GM04504 (cell line): ENCODE measurements around the gene TIMM9.
A peak's percentile ranks its signal among the peaks of the same experiment; 100 is the strongest.
"Not testable (repeated sequence)": the region's sequence is repeated elsewhere in the genome, so short reads cannot be mapped to it uniquely, and the experiment has no call there.

ENCODE experiments used
- DNase-seq: peaks from one replicate; pipeline ENCODE4 v3.0.0-alpha.2; 2012; ENCODE audit warnings: low read depth

Gene TIMM9

GRCh38 chr14:58427281-58428117, at the start of gene TIMM9, which contains the start of gene KIAA0586:
Gene TIMM9 (minus strand): TSS chr14:58427531. CDS start chr14:58411945, 15,586 bp downstream.
Gene KIAA0586 (plus strand): TSS chr14:58427719. CDS start chr14:58428265, 546 bp downstream.
- peak; percentile 97 for DNase-seq

DNA sequence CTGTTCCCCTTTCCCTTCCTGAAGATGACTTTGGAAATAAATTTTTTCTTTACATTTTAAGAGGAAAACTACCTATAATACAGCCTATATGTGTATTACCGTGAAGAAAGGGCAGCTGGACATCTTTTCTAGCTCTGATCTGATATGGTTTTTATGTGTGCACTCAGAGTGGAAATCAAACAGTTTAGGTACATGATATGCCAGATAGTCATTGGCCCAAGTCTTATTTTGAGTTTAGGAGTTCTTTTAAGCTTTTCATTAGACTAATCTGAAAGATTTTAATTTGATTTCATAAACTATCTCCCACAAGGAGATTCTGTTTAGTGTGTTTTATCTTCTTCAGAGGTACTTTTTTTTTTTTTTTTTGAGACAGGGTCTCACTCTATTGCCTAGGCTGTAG, 49.0 kb upstream of the TIMM9 start:
- DNase-seq, result no peak

DNA sequence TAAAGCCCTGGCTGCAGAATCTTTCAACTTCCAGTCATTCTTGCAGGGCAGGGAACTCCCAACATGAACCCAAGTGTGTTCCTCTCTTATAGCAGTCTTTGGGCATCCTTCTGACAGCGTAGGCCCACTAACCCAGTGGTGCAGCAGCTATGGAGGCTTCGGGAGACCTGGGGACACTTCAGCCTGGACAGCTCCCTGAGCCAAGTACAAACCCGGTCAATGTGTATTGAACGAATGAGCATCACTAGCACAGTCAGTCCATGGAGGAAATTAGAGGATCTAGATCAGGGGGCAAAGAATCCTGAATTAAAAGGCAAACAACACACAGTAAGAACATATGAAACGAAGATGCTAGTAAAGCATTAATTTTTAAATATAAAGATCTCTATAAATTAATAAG, 42.0 kb upstream of the TIMM9 start:
- no peak for DNase-seq

DNA sequence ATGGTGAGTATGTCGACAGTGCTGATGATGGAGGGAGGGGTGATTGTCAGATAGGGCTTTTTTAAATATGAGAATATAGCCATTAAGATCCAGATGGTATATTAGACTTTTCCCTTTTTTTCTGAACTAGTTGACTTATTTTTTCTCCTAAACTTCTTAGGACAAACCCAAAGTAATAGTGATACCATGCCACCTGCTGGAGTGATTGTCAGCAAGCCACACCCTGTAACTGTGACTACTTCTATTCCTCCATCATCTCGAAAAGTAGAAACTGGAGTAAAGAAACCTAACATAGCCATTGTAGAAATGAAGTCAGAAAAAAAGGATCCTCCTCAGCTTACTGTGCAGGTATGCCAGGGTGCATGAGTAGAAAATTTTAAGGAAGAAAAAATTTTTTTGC, 40.2 kb upstream of the TIMM9 start:
- no peak for DNase-seq

GRCh38 chr14:58466459-58466858, 39.1 kb upstream of the TIMM9 start:
- DNase-seq, result no peak

- DNase-seq, result no peak
These were observed 38.1 kb upstream of the TIMM9 start for GRCh38 chr14:58465421-58465820.

DNA sequence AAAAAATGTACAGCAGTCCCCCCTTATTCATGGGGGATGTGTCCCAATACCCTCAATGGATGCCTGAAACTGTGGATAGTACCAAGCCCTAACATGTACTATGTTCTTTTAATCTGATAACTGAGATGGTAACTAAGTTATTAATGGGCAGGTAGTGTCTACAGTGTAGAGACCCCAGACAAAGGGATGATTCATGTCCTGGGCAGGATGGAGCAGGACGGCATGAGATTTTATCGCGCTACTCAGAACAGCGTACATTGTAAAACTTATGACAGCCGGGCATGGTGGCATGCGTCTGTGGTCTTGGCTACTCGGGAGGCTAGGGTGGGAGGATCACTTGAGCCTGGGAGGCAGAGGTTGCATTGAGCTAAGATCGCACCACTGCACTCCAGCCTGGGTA, 37.3 kb upstream of the TIMM9 start:
- DNase-seq, result no peak

DNA sequence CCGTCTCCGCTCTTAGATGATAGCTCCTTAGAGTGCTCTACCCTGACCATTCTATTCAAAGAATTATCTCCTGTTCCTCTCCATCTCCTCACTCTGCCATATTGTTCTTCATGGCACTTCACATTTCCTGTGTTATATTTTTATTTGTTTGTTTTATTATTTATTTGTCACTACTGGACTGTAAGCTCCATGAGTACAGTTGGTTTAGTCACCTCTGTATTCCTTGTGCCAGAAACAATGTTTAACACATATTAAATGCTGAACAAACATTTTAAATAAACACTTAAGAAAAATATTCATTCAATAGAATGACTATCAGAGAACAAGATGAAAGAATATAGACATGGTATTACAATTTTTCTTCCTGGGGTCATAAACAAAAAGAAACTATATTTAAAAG, 35.8 kb upstream of the TIMM9 start:
- DNase-seq, result no peak

DNA sequence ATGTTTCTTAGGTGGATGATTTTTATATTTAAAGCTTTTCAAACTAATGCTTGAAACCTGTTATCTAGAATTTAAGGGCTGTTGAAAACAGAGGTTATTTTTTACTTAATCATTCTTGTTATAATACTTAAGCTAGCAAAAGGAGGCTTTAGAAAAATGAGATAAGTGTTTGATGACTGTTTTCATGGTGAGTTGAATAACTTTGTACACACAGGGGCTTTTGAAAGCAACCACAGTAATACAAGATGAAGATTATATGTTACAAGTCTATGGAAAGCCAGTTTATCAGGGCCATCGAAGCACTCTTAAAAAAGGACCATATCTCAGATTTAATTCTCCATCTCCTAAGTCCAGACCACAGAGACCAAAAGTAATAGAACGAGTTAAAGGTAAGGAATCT, 33.4 kb upstream of the TIMM9 start:
- no peak for DNase-seq

DNA sequence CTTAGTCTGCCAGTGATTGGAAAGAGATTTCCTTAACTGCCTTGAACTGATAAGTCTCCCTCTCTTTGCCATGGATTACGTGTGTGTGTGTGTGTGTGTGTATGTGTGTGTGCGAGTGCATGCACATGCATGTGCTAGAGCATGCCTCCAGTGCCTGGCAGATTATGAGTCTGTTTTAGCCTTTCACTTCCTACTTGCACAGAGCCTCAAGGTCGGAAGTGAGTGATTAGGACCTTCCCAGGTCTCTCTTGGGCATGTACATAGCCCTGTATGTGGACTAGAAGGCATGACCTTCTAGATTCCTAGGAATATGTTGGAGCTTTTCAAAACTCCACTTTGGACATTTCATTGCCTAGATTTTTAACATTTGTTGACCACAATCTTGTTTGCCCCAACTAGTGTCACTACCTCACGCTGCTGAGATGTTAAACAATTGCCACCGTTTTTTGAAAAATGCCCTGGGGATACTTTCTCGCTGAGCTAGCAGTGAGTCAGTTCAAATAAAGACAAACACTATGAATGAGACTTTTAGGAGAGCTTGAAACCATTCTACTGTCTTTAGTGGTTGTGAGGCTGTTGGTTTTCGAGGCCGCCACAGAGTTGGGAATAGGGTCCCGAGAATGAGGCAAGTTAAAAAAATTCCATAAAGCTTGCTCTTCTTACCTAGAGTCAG, 28.4 kb upstream of the TIMM9 start:
- DNase-seq, result no peak

DNA sequence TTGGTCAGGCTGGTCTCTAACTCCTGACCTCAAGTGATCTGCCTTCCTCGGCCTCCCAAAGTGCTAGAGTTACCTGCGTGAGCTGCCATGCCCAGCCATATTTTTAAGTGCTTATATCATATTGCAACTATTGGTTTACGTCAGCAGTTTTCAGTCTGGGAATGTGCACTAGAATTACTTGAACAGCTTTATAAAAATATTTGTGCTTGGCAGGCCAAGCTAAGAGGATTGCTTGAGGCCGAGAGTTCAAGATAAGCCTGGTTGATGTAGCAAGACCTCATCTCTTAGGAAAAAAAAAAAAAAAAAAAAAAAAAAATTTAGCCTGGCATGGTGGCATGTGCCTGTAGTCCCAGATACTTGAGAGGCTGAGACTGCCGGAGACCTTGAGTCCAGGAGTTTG, 17.3 kb upstream of the TIMM9 start:
- DNase-seq, result no peak

- no peak for DNase-seq
These were observed 12.1 kb upstream of the TIMM9 start for GRCh38 chr14:58439476-58439875.

GRCh38 chr14:58430156-58430555, 2.8 kb upstream of the TIMM9 start:
- DNase-seq, result no peak

- no peak for DNase-seq
These were observed 870 bp upstream of the TIMM9 start for GRCh38 chr14:58428118-58428683.

- peak; percentile 31 for DNase-seq
These were observed 556 bp downstream of the TIMM9 start for GRCh38 chr14:58426670-58427280.

DNA sequence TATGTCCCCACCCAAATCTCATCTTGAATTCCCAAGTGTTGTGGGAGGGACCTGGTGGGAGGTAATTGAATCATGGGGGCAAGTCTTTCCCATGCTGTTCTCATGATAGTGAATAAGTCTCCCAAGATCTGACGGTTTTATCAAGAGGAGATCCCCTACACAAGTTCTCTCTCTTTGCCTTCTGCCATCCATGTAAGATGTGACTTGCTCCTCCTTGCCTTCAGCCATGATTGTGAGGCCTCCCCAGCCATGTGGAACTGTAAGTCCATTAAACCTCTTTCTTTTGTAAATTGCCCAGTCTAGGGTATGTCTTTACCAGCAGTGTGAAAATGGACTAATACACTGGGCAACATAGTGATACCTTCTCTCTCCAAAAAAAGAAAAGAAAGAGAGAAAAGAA, 10.4 kb downstream of the TIMM9 start:
- DNase-seq, result not testable (repeated sequence)

- DNase-seq, result no peak
These were observed 11.4 kb downstream of the TIMM9 start for GRCh38 chr14:58415636-58416547.

- no peak for DNase-seq
These were observed 12.5 kb downstream of the TIMM9 start for GRCh38 chr14:58414845-58415244.

GRCh38 chr14:58408681-58409215, 18.6 kb downstream of the TIMM9 start:
- no peak for DNase-seq

DNA sequence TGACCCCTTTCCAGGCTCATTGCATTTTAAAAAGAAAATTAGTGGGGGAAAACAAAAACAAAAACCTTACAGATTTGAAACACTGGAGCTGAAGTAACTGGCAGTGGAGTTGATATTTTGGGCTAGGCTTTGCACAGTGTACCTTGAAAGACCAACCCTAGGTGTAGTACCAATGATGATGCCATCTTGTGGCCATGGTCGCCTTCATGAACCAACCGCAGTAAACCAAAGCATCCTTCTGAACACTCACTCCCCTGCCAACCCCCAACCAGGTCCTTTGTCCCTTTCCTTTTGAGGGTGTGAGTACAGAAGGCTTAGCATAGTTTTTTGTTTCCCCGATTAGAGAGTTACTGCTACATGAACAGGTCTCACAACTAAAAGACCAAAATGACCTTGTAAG, 25.7 kb downstream of the TIMM9 start:
- no peak for DNase-seq

- no peak for DNase-seq
These were observed 28.4 kb downstream of the TIMM9 start for GRCh38 chr14:58398895-58399294.
